Lung (tissue), 16 donors: ENCODE data around the gene ZBTB4. TPM values are rescaled to one million over a fixed set of nuclear protein-coding genes. Genes with fewer than 3 reads are reported as not detected.
A peak's percentile ranks its signal among the peaks of the same experiment; 100 is the strongest.

Experiments
- ATAC-seq: fragments of 200-7000 bp; cut with Tn5 transposase; one replicate; pipeline ENCODE4 v1.9.1; 2020; ENCODE audit warnings: moderate number of reproducible peaks; ENCODE audit not compliant: insufficient read depth, low FRiP score
- DNase-seq, 3 donors: peaks; one replicate each; pipeline ENCODE4 v3.0.0-alpha.2; 2013 to 2017
- H3K27ac ChIP-seq, 2 donors: one replicate each; pipeline ENCODE4 v1.5.1; 2013; ENCODE audit warnings: mild to moderate bottlenecking in 2 of 2, moderate library complexity in 2 of 2, control low read depth in 1 of 2, inconsistent platforms in 1 of 2, low read depth in 1 of 2, low read length in 1 of 2
- H3K27me3 ChIP-seq, 3 donors: one replicate each; pipeline ENCODE4 v1.5.1; 2013; ENCODE audit warnings: low read length in 2 of 3; ENCODE audit not compliant: control insufficient read depth in 3 of 3, insufficient read depth in 3 of 3
- H3K36me3 ChIP-seq, 4 donors: one replicate each; pipeline ENCODE4 v1.5.1; 2013; ENCODE audit warnings: low read length in 4 of 4, mild to moderate bottlenecking in 1 of 4, moderate library complexity in 1 of 4; ENCODE audit not compliant: control insufficient read depth in 4 of 4, insufficient read depth in 4 of 4
- H3K4me1 ChIP-seq, 5 donors: one replicate each; pipeline ENCODE4 v1.5.1; 2013; ENCODE audit warnings: low read length in 5 of 5, mild to moderate bottlenecking in 2 of 5, moderate library complexity in 1 of 5; ENCODE audit not compliant: control insufficient read depth in 5 of 5, insufficient read depth in 5 of 5
- H3K4me3 ChIP-seq: one replicate; pipeline ENCODE4 v1.5.1; 2013; ENCODE audit warnings: mild to moderate bottlenecking, control low read depth, moderate library complexity
- H3K9ac ChIP-seq, 2 donors: one replicate each; pipeline ENCODE4 v1.5.1; 2013; ENCODE audit warnings: low read length in 2 of 2, control low read depth in 1 of 2; ENCODE audit not compliant: insufficient read depth in 1 of 2
- H3K9me3 ChIP-seq, 4 donors: one replicate each; pipeline ENCODE4 v1.5.1; 2013; ENCODE audit warnings: low read length in 3 of 4, mild to moderate bottlenecking in 1 of 4, moderate library complexity in 1 of 4; ENCODE audit not compliant: control insufficient read depth in 4 of 4, insufficient read depth in 3 of 4
- CTCF ChIP-seq: IDR thresholded peaks from 2 replicates; pipeline ENCODE4 v1.5.1; 2012; ENCODE audit warnings: mild to moderate bottlenecking; ENCODE audit errors: control extremely low read depth, extremely low read depth
- WGBS, 2 donors: extraction: QIAGEN DNeasy Blood & Tissue Kit; methylation state at CpG; one replicate each; pipeline ENCODE4 v1.1.7; 2013; 5-methylcytosine and 5-hydroxymethylcytosine counted together
- long read RNA-seq, 5 donors: transcript quantifications; one replicate each; lab custom pipeline, GENCODE V29; 2026
- polyA plus RNA-seq, 2 donors: library from polyadenylated mRNA; stranded (reverse); fragments of 200-250 nt; gene quantifications; one replicate each; pipeline ENCODE4 v1.2.1, GENCODE V29; 2013
- total RNA-seq, 2 donors: library from RNA; depleted of rRNA in 1 of 2; stranded (reverse); fragments of >200 nt in 1 of 2; gene quantifications; one replicate each; pipeline ENCODE4 v1.2.1, GENCODE V29; 2014 to 2021
- donor health status: control.
- donor health status: control.
- donor health status: Bipolar disorder and iron deficiency.
- donor health status: healthy.
- donor health status: DM: yes; HTN: yes; CAD: no.

The ZBTB4 gene
- 10 to 100 TPM; 40.4 to 56.4 TPM for total RNA-seq
- 10 to 100 TPM; 20.1 to 26.5 TPM for polyA plus RNA-seq
- long read RNA-seq, donor 1, full-length matches to known transcripts, result 8 of 44 reads
- long read RNA-seq, donor 1, partial matches to known transcripts, result 36 of 44 reads
- long read RNA-seq, donor 1, other reads (novel, unspliced or antisense), result 0 of 44 reads
- long read RNA-seq, donor 2, partial matches to known transcripts, result 10 of 10 reads
- long read RNA-seq, donor 2, other reads (novel, unspliced or antisense), result 0 of 10 reads
- long read RNA-seq, donor 3, full-length matches to known transcripts, result 2 of 13 reads
- long read RNA-seq, donor 3, partial matches to known transcripts, result 11 of 13 reads
- long read RNA-seq, donor 3, other reads (novel, unspliced or antisense), result 0 of 13 reads
- long read RNA-seq, donor 4, full-length matches to known transcripts, result 2 of 2 reads
- long read RNA-seq, donor 4, partial matches to known transcripts, result 0 of 2 reads
- long read RNA-seq, donor 4, other reads (novel, unspliced or antisense), result 0 of 2 reads
- long read RNA-seq, donor 5, full-length matches to known transcripts, result 1 of 570 reads
- long read RNA-seq, donor 5, partial matches to known transcripts, result 379 of 570 reads
- long read RNA-seq, donor 5, other reads (novel, unspliced or antisense), result 190 of 570 reads

GRCh38 chr17:7479213-7480088, at the start of gene ZBTB4:
ZBTB4 (minus strand) TSS chr17:7479631; CDS start chr17:7466801, 12,830 bp downstream.
- DNase-seq (peak; percentile 61 to 76 (median 66)), ATAC-seq (no peak)
- WGBS, 2 donors, result 0 to 1% methylated on average over 40 to 92 of the region's 92 CpGs

GRCh38 chr17:7528842-7529241, 49.4 kb upstream of the ZBTB4 start:
- no peak overlapping the region for H3K4me3 ChIP-seq
- no peak for DNase-seq
- H3K36me3 ChIP-seq, result no peaks in the 10 kb centered on the region
- H3K27ac ChIP-seq, result no peak overlapping the region
- H3K4me1 ChIP-seq, result no peaks in the 10 kb centered on the region
- TF ChIP-seq CTCF, result no peak
- ATAC-seq, result no peak
- H3K27me3 ChIP-seq, result no peaks in the 10 kb centered on the region
- H3K9ac ChIP-seq, result no peak overlapping the region
- H3K9me3 ChIP-seq, result peaks cover 0 to 9% (median 0%) of the 10 kb centered on the region in 4 donors

More at GRCh38 chr17:7479213-7480088, at the start of gene ZBTB4:
- H3K4me3 ChIP-seq, result peak within 1 kb of the TSS; percentile 70
- peak within 1 kb of the TSS; percentile 86 to 88 for H3K9ac ChIP-seq
- peak within 1 kb of the TSS; percentile 98 to 99 for H3K27ac ChIP-seq
- H3K9me3 ChIP-seq, result no peaks in the 10 kb centered on the region
- H3K4me1 ChIP-seq, result peaks cover 12 to 52% (median 40%) of the 10 kb centered on the region in 5 donors
- TF ChIP-seq CTCF, result no peak
- H3K27me3 ChIP-seq, result no peaks in the 10 kb centered on the region
- peaks cover 0 to under 1% (median 0%) of the 10 kb centered on the region in 4 donors for H3K36me3 ChIP-seq

GRCh38 chr17:7523033-7523432, 43.6 kb upstream of the ZBTB4 start:
- no peak for ATAC-seq
- no peak overlapping the region for H3K4me3 ChIP-seq
- 34 to 47% methylated on average over 10 of the region's 10 CpGs for WGBS, 2 donors

More at GRCh38 chr17:7523033-7523432, 43.6 kb upstream of the ZBTB4 start:
- H3K4me1 ChIP-seq, result no peaks in the 10 kb centered on the region
- DNase-seq, result no peak
- H3K27me3 ChIP-seq, result no peaks in the 10 kb centered on the region
- H3K9ac ChIP-seq, result no peak overlapping the region
- no peaks in the 10 kb centered on the region for H3K36me3 ChIP-seq
- H3K27ac ChIP-seq, result no peak overlapping the region
- peak; percentile 19 for TF ChIP-seq CTCF
- no peaks in the 10 kb centered on the region for H3K9me3 ChIP-seq
